Transverse colon (tissue), 4 donors: Measurements from ENCODE around the gene GALNT18. TPM values are rescaled to one million over a fixed set of nuclear protein-coding genes. Genes with fewer than 3 reads are reported as not detected.

Source experiments
- DNase-seq: peaks from one replicate; pipeline ENCODE4 v3.0.0-alpha.2; 2019
- H3K27ac ChIP-seq, 4 donors: fragments of 200-600 bp; sonication (generic); 2 replicates each; pipeline ENCODE4 v1.5.1; 2016 to 2018; ENCODE audit warnings: inconsistent platforms in 4 of 4
- H3K27me3 ChIP-seq: fragments of 200-600 bp; sonication (generic); 2 replicates; pipeline ENCODE4 v1.5.1; 2017; ENCODE audit warnings: inconsistent platforms
- H3K36me3 ChIP-seq, 4 donors: fragments of 200-600 bp; sonication (generic); 2 replicates each; pipeline ENCODE4 v1.5.1; 2017 to 2019; ENCODE audit warnings: inconsistent platforms in 4 of 4
- H3K4me1 ChIP-seq, 4 donors: fragments of 200-600 bp; sonication (generic); 2 replicates each; pipeline ENCODE4 v1.5.1; 2017 to 2020; ENCODE audit warnings: inconsistent platforms in 4 of 4
- H3K4me3 ChIP-seq, 4 donors: fragments of 200-600 bp; sonication (generic); 1 replicate in 1 of 4; 2 replicates in 3 of 4; pipeline versions ENCODE4 v1.5.1 to v1.6.1; 2017 to 2019; ENCODE audit warnings: inconsistent platforms in 4 of 4
- H3K9me3 ChIP-seq, 2 donors: fragments of 200-600 bp; sonication (generic); 2 replicates each; pipeline ENCODE4 v1.5.1; 2017 to 2019; ENCODE audit warnings: inconsistent platforms in 2 of 2
- EP300 ChIP-seq: sonication (generic); formaldehyde crosslinking; IDR thresholded peaks from one replicate; pipeline ENCODE4 v1.6.1; 2017; ENCODE audit warnings: antibody characterized with exemption, low read depth
- POLR2A ChIP-seq: fragments of 450-650 bp; IDR thresholded peaks from one replicate; pipeline ENCODE4 v1.6.1; 2016; ENCODE audit warnings: antibody characterized with exemption, mild to moderate bottlenecking, moderate library complexity
- POLR2AphosphoS5 ChIP-seq, 3 donors: sonication (generic); formaldehyde crosslinking; IDR thresholded peaks; one replicate each; pipeline ENCODE4 v1.6.1; 2016; ENCODE audit warnings: antibody characterized with exemption in 3 of 3
- WGBS, 2 donors: methylation state at CpG; one replicate each; pipeline ENCODE4 v1.1.5; 2018; ENCODE audit warnings: low coverage in 1 of 2; 5-methylcytosine and 5-hydroxymethylcytosine counted together
- in situ Hi-C, 4 donors: fragments of 200-750 bp; cut with MboI; loops; one replicate each; pipeline versions ENCODE4 v1.15.0 to v1.15.1; 2017; ENCODE audit warnings: low sequenced_read_pairs in 3 of 4, low pct_ligation_motif_present in 1 of 4, low pct_unique_long_range_greater_than_20kb in 1 of 4
- intact Hi-C: fragments of 100-400 bp; cut with DNase I; formaldehyde crosslinking; loops from one replicate; pipeline ENCODE4 v1.15.1; 2023; ENCODE audit warnings: low total_unique reads
- total RNA-seq, 4 donors: library from RNA; depleted of rRNA; stranded (reverse); fragments of >200 nt; gene quantifications; one replicate each; pipeline ENCODE4 v1.1.0, GENCODE V29; 2016
- TF ChIP-seq, protein P1 (sequence below), 5 experiments: fragments of 200-600 bp in 3 of 5; fragments of 450-650 bp in 2 of 5; sonication (generic) in 3 of 5; IDR thresholded peaks; 1 replicate in 2 of 5; 2 replicates in 3 of 5; pipeline ENCODE4 v1.5.1; 2016 to 2017; ENCODE audit warnings: antibody characterized with exemption in 5 of 5, inconsistent platforms in 3 of 5, mild to moderate bottlenecking in 2 of 5, moderate library complexity in 1 of 5

Gene GALNT18
- total RNA-seq, 4 donors from 2014 or later = 5.6 to 22.1 (median 8.4) TPM

DNA sequence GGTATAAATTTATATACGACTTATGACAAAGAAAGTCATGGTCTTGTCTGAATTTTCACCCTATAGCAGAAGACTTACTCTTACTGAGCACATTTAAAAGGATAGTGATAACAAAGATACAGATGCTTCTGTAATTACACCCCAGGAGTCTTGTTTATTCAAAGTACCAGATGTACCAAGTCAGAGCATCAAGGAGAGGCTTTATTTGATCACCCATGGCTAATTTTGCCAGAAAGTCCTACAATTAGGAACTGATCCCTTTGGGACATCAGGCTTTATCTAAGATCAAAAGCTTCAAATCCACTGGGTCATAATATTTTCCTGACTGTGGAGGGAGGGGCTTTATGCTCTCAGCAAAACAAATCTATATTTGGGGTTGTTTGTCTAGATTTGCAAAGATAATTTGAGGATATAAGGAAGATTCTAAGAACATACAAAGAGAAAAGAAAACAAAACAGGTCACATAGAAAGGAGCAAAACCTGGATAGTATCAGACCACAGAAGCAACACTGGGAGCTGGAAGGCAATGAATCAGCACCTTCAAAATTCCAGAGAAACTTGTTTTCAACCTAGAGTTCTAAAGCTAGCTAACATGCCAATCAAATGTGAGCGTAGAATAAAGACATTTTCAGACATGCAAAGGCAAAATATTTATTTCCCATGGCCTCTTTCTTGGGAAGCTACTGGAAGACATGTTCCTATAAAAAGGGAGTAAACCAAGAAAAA, 143.9 kb downstream of the GALNT18 start:
- no peaks in the 10 kb centered on the region for H3K27me3 ChIP-seq
- intact Hi-C loops = no loop called here
- 0 to 81% methylated on average over 1 to 2 of the region's 2 CpGs for WGBS, 2 donors
- TF ChIP-seq, protein P1, sequence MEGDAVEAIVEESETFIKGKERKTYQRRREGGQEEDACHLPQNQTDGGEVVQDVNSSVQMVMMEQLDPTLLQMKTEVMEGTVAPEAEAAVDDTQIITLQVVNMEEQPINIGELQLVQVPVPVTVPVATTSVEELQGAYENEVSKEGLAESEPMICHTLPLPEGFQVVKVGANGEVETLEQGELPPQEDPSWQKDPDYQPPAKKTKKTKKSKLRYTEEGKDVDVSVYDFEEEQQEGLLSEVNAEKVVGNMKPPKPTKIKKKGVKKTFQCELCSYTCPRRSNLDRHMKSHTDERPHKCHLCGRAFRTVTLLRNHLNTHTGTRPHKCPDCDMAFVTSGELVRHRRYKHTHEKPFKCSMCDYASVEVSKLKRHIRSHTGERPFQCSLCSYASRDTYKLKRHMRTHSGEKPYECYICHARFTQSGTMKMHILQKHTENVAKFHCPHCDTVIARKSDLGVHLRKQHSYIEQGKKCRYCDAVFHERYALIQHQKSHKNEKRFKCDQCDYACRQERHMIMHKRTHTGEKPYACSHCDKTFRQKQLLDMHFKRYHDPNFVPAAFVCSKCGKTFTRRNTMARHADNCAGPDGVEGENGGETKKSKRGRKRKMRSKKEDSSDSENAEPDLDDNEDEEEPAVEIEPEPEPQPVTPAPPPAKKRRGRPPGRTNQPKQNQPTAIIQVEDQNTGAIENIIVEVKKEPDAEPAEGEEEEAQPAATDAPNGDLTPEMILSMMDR (IDR thresholded peaks at IDR 0.05) = no peak
- TF ChIP-seq POLR2A (no peak), EP300 (no peak), POLR2AphosphoS5 (IDR thresholded peaks at IDR 0.05) (no peak)
- in situ Hi-C loops = no loop called here
- H3K27ac ChIP-seq = no peak overlapping the region
- H3K4me1 ChIP-seq = no peaks in the 10 kb centered on the region
- H3K9me3 ChIP-seq = no peaks in the 10 kb centered on the region
- no peak overlapping the region for H3K4me3 ChIP-seq
- no peak for DNase-seq
- no peaks in the 10 kb centered on the region for H3K36me3 ChIP-seq

DNA sequence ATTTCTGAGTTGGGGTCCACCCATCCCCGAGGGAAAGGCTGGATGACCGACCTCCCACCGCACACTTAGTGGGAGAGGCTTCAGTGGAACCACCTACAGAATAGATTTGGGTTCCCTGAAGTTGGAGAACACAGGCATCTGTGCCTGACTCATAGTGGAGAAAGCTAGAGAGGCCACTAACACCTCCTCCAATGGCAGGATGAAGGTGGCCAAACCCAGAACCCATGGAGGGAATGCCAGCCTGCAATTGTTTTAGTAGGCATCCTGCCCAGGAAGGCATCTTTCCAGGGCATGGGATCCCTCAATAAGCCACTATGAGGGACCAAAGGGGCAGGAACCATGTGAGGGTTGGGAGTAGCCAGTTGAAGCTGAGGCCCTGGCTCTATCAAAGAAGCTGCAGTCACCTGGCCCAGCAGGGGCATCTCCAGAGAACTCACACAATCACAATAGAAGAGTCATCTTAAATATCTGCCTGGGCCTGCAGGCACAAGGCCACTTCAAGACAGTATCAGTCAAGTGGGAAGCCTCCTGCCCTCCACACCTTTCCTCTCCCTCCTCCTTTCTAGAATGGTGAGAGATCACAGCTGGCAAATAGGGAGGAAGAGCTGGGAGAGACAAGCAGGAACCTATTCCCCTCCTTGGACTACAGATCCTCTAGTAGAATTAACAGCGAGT, 144.7 kb downstream of the GALNT18 start:
- H3K9me3 ChIP-seq = no peaks in the 10 kb centered on the region
- intact Hi-C loops (no loop called here), in situ Hi-C loops (no loop called here)
- no peak for TF ChIP-seq EP300
- TF ChIP-seq POLR2A = no peak
- no peak for TF ChIP-seq POLR2AphosphoS5 (IDR thresholded peaks at IDR 0.05)
- TF ChIP-seq, protein P1 (IDR thresholded peaks at IDR 0.05) = no peak
- H3K4me3 ChIP-seq = no peak overlapping the region
- no peaks in the 10 kb centered on the region for H3K4me1 ChIP-seq
- H3K27me3 ChIP-seq = no peaks in the 10 kb centered on the region
- H3K36me3 ChIP-seq = no peaks in the 10 kb centered on the region
- H3K27ac ChIP-seq = no peak overlapping the region
- 70 to 81% methylated on average over 2 to 4 of the region's 4 CpGs for WGBS, 2 donors
- no peak for DNase-seq

DNA sequence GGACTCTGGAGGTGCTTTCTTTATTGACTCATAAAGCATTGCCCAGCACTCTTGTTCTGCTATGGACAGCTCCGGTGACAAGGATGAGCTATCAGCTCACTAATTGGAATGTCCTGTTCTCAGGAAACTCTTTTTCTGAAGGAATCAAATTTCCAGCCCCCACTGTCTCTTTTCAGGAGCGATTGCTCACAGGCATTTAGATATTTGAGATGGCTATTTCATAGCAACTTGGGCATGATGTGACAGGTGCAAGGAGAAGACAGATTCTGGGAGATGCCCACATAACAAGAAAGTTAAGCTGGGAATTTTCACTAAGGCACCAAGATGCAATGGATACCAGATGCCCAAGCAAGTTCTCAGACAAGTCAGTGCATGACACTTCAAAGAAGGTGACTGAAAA, 145.3 kb downstream of the GALNT18 start:
- in situ Hi-C loops = no loop called here
- Histone ChIP-seq H3K4me1 (no peaks in the 10 kb centered on the region), H3K27ac (no peak overlapping the region), H3K9me3 (no peaks in the 10 kb centered on the region), H3K36me3 (no peaks in the 10 kb centered on the region), H3K27me3 (no peaks in the 10 kb centered on the region), H3K4me3 (no peak overlapping the region)
- no peak for TF ChIP-seq EP300
- no peak for TF ChIP-seq POLR2AphosphoS5 (IDR thresholded peaks at IDR 0.05)
- TF ChIP-seq, protein P1 (IDR thresholded peaks at IDR 0.05) = no peak
- intact Hi-C loops = no loop called here
- WGBS, 2 donors = 63 to 85% methylated on average over 2 of the region's 2 CpGs
- no peak for DNase-seq

DNA sequence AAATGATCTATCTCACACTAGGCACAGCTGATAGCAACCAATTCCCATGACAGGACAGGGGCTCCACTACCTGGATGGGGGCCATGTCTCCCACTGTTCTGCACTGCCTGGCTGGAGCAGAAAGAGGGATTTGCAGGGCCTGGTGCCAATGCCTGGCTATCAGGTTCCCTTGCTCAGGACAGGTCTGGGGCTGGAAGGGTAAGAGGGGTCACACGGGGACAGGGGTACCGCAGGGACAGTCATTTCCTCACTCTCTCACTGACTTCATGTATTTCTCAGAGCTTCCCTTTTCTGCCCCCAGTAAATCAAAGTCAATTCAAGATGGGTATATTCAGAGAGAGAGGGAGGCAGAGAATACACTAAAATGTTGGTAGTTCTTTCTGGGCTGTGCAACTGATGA, 149.7 kb downstream of the GALNT18 start:
- peaks cover 0 to 8% (median 3%) of the 10 kb centered on the region in 4 donors for H3K4me1 ChIP-seq
- in situ Hi-C loops = no loop called here
- intact Hi-C loops = no loop called here
- 72% methylated on average over 2 of the region's 2 CpGs; no CpG with 5 or more reads in 1 of the 2 donors for WGBS, 2 donors
- H3K27me3 ChIP-seq = no peaks in the 10 kb centered on the region
- H3K4me3 ChIP-seq = no peak overlapping the region
- no peaks in the 10 kb centered on the region for H3K9me3 ChIP-seq
- no peak overlapping the region for H3K27ac ChIP-seq
- no peak for DNase-seq
- TF ChIP-seq POLR2A = no peak
- no peak for TF ChIP-seq POLR2AphosphoS5 (IDR thresholded peaks at IDR 0.05)
- TF ChIP-seq, protein P1 (IDR thresholded peaks at IDR 0.05) = no peak
- no peaks in the 10 kb centered on the region for H3K36me3 ChIP-seq
